CD4-positive, alpha-beta T cell treated with Interferon gamma for 1 hour (primary cell): Measurements from ENCODE around the gene NUMBL.

Source experiments
- DNase-seq: peaks from one replicate; pipeline ENCODE4 v3.0.0-alpha.2; 2020

NUMBL gene

DNA sequence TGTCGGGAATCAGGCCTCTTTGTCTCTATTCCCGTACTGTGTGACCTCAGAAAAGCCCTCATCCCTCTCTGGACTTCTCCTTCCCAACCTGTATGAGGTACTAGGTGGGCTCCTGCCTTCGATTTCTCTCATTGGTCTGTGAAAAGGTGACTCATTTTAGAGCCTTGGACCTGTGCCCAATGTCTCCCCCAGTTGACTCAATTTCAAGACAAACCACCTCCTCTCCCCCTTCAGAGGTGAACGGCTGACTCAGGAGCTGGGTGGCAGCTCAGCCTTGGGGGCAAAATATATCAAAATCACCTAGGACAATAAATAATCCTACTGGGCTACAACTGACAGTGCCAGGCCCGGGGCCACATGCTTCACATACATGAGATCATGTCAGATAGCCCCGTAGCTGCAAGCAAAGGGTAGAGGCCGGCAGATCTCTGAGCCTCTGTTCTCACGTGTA is 25.6 kb upstream of the NUMBL start:
- peak; percentile 46 for DNase-seq

DNA sequence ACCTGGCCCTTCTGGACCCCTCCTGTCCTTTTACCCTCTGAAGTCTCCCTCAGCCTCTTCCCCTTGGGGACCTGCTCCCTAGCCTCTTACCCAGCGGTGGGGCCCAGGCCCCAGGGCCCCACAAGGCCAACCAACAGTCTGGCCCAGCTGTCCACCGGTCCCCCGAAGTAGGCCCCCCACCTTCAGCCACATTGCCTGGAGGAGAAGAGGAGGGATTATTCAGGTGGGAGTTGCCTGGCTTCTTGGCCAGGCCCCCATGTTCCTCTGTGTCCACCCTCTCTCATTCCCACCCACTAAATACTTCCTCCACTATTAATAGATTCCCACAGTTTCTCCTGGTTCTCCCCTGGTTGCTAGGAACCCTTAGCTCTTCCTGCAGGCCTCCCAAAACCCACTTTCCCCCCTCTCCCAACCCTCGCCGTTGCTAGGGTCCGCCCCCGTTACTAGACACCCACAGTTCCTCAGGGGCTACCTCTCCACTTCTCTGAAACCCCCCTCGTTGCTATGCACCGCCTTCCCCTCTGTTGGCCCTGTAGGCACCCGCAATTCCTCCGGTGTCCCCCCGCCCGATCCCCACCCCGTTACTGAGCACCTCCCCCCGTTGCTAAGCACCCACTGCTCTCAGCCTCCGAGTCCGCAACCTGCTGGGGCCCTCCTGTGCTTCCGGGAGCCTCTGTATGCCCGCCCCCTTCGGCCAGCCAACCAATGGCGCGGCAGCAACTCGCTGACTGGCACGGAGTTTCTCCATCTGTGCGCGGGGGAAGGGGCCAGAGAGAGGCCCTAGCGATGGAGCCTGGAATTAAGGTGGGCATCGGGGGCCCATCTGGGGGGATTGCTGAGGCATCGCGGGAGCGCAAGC is 24.2 kb upstream of the NUMBL start:
- peak; percentile 95 for DNase-seq

DNA sequence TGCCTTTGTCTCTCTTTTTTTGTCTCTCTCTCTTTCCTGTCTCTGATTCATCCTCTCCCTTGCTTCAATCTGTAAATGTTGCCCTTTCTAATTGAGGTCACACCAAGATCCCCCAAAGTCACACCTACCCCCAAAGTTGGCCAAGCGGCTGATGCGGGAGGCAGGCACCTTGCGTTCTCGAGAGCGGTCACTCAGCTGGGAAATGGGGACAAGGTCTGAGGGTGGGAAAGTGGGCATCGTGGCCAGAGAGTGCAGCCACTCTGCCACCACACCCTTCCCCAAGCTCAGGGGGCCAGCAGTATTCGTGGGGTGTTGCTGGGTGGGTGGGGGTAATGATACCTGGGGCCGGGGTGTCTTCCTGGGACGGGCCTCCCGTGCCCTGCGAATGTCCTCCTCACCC is 23.5 kb upstream of the NUMBL start:
- no peak for DNase-seq

DNA sequence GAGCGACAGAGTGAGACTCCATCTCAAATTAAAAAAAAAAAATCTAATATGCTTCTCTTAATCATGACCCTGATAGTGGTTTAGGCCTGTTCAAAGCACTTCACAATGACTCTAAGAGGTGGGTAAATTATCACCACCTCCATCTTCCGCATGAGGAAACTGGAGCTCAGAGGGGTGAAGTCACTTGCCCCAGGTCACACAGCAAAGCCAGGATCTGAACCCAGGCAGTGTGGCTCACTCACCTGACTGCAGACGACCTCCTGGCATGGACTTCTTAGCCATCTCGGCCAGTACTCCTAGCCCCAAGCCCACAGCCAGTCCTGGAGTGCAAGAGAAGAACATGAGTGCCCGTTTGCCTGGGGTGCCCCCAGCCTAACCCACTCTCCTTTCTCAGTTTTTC is 19.4 kb upstream of the NUMBL start:
- DNase-seq, result no peak

GRCh38 chr19:40707615-40708014 is 17.2 kb upstream of the NUMBL start:
- DNase-seq, result no peak

GRCh38 chr19:40705950-40706619 is 15.6 kb upstream of the NUMBL start:
- no peak for DNase-seq

GRCh38 chr19:40705362-40705651 is 14.9 kb upstream of the NUMBL start:
- DNase-seq, result no peak

DNA sequence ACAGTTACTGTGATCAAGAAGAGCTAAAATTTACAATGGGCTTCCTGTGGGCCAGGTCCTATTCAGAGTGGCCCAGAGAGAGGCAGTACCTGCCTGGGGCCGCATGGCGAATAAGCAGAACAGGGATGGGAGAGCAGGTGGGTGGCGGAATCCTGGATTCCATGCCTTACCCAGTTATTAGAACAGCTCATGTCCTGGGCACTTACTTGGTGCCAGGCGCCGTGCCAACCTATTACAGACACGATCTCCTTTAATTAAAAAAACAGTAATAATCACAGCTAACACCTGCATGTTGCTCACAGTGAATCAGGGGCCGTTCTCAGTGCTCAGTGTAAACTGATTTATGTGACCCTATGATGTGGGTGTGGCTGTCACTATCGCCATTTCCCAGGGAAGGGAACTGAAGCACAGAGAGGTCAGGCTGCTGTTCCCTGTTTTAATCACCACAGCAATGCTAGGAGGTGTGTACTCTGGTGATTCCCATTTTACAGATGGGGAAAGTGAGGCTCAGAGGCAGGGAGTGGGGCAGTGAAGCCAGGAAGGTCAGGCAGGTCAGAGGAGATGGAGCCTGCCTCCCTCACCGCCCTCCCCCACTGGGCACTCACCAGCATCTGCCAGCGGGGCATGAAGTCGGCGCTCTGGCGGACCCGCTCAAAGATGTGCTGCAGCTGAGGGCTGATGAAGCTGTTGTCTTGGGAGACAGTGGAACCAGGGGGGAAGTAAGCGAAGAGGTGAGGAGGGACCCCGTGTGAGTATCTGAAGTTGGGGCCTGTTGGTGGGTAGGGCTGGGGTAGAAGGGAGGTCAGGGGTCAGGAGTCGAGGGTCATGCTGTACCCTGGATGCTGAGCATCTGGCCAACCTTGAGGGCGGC is 14.3 kb upstream of the NUMBL start:
- no peak for DNase-seq

- DNase-seq, result no peak
Measured at GRCh38 chr19:40703029-40703755, 12.7 kb upstream of the NUMBL start.

DNA sequence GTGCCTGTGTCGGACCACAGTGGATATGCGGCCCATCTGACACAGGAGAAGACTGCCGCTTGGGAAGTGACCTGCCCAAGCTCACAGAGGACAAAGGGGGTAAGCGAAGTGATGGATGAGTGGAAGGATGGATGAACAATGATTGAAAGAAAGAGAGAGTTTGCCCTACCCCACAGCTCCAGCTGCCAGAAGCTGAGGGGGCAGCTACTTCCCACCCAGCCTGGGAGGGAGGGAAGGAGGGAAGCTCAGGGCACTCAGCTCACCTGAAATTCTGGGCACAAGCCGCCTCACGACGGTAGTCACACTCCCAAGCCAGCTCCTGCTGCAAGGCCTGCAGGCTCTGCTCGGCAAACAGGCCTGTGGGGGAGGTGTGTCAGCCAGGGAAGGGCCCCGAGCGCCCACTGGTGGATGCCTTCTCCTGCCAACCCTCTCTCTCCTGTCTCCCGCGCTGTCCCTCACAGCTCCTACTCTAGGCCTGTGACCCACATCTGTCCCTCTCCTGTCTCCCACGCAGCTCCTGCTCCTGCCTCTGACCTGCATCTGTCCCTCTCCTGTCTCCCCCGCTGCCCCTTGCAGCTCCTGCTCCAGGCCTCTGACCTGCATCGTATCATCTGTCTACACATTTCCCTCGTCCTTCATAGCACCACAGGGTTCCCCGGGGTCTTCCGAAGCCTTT is 12.0 kb upstream of the NUMBL start:
- DNase-seq, result no peak

DNA sequence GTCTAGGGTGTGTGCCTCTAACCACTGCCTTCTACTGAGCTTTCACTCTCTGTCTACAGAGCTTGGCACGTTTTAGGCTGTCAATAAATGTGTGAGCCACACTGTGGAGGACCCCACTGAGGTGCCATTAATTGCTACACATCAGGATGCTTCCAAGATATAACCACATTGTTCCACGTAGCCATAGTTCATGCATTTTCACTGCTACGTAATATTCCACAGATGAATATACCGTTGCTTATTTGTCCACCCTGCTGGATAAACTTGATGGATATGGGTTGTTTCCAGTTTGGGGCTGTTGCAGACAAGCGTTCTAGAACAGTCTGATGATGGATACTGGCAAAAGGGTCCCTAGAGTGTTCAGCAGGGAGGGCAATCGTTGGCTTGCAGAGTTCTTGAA is 11.3 kb upstream of the NUMBL start:
- no peak for DNase-seq

GRCh38 chr19:40700083-40700482 is 9.6 kb upstream of the NUMBL start:
- DNase-seq, result no peak

GRCh38 chr19:40697007-40697406 is 6.6 kb upstream of the NUMBL start:
- no peak for DNase-seq

DNA sequence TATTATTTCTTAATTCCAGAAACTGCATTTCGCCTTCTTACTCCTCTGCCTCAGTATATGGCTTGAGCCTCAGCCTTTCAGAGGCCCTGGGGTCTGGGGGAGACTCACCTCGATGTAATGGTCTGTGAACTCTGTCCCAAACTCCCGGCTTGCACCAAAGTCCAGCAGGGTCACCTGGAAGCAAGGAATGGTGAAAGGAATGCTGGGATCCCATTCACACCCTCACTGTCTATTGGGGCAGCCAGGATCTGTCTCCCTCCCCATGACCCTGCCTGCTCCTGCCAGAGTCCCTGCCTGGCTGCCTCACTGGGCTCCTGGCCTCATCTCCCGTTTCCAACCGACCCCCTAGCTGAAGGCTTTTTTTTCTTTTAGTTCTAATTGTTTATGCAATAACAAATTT is 5.4 kb upstream of the NUMBL start:
- DNase-seq, result no peak

- no peak for DNase-seq
Measured at GRCh38 chr19:40693896-40694295, 3.4 kb upstream of the NUMBL start.

- DNase-seq, result no peak
Measured at GRCh38 chr19:40693150-40693788, 2.8 kb upstream of the NUMBL start.

DNA sequence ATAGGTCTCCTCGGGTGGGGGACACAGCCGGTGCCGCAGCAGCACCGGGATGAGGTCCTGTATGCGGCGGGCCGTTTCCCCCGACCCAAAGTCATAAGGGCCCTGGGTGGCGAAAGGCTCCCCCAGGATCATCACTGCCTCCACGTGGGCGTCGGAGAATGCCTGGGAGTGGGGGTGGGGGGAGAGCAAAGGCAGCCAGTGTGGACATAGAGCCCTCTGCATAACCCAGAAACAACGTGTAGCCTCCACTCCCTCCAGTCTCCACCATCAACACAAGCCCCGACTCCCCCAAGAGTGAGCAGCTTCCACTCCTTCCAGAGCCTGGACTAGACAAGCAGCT is 1.7 kb upstream of the NUMBL start:
- DNase-seq, result no peak

GRCh38 chr19:40691421-40692211 is 1.2 kb upstream of the NUMBL start:
- no peak for DNase-seq

- peak; percentile 85 for DNase-seq
Measured at GRCh38 chr19:40690693-40691420, 406 bp upstream of the NUMBL start.

- DNase-seq, result peak; percentile 73
Measured at GRCh38 chr19:40689339-40690049, 957 bp downstream of the NUMBL start.
